HG03135 (cell line): ENCODE results near the gene ARHGAP11B.
A peak's percentile ranks its signal among the peaks of the same experiment; 100 is the strongest.
"Not testable (repeated sequence)": the region's sequence is repeated elsewhere in the genome, so short reads cannot be mapped to it uniquely, and the experiment has no call there.

Experiments
- ATAC-seq: cut with Tn5 transposase; IDR thresholded peaks from one replicate; pipeline ENCODE4 v1.9.1; 2021; ENCODE audit warnings: mild to moderate bottlenecking, moderate library complexity; ENCODE audit not compliant: unreplicated experiment

ARHGAP11B gene

GRCh38 chr15:30625436-30626193 is at the start of gene ARHGAP11B:
Gene ARHGAP11B, plus strand, starts transcription at chr15:30626128.
- ATAC-seq = peak; percentile 91

GRCh38 chr15:30579394-30579970 is 46.4 kb upstream of the ARHGAP11B start:
- ATAC-seq = not testable (repeated sequence)

GRCh38 chr15:30580716-30581115 is 45.2 kb upstream of the ARHGAP11B start:
- not testable (repeated sequence) for ATAC-seq

- ATAC-seq = not testable (repeated sequence)
Observed at GRCh38 chr15:30598953-30599352, 27.0 kb upstream of the ARHGAP11B start.

- ATAC-seq = not testable (repeated sequence)
Observed at GRCh38 chr15:30603796-30604195, 22.1 kb upstream of the ARHGAP11B start, which contains the start of gene GOLGA8H. Gene GOLGA8H, plus strand, starts transcription at chr15:30604028. Its CDS starts 98 bp downstream, at chr15:30604126.

- ATAC-seq = not testable (repeated sequence)
Observed at GRCh38 chr15:30612271-30612670, 13.7 kb upstream of the ARHGAP11B start.

- not testable (repeated sequence) for ATAC-seq
Observed at GRCh38 chr15:30621342-30621741, 4.6 kb upstream of the ARHGAP11B start.

- ATAC-seq = peak; percentile 5
Observed at GRCh38 chr15:30626194-30626565, 252 bp downstream of the ARHGAP11B start.

- ATAC-seq = not testable (repeated sequence)
Observed at GRCh38 chr15:30626632-30627031, 704 bp downstream of the ARHGAP11B start.

GRCh38 chr15:30650012-30650929 is 24.3 kb downstream of the ARHGAP11B start:
- peak; percentile 63 for ATAC-seq

- ATAC-seq = not testable (repeated sequence)
Observed at GRCh38 chr15:30661154-30661553, 35.2 kb downstream of the ARHGAP11B start.

GRCh38 chr15:30669621-30670020 is 43.7 kb downstream of the ARHGAP11B start:
- not testable (repeated sequence) for ATAC-seq

GRCh38 chr15:30670056-30670455 is 44.1 kb downstream of the ARHGAP11B start:
- no peak for ATAC-seq

GRCh38 chr15:30671309-30671708 is 45.4 kb downstream of the ARHGAP11B start:
- no peak for ATAC-seq

- no peak for ATAC-seq
Observed at GRCh38 chr15:30675126-30675525, 49.2 kb downstream of the ARHGAP11B start.

GRCh38 chr15:30675891-30676290 is 50.0 kb downstream of the ARHGAP11B start:
- not testable (repeated sequence) for ATAC-seq

- ATAC-seq = not testable (repeated sequence)
Observed at GRCh38 chr15:30680997-30681396, 55.1 kb downstream of the ARHGAP11B start.

GRCh38 chr15:30685709-30686285 is 59.9 kb downstream of the ARHGAP11B start:
- not testable (repeated sequence) for ATAC-seq

- not testable (repeated sequence) for ATAC-seq
Observed at GRCh38 chr15:30686651-30687050, 60.7 kb downstream of the ARHGAP11B start.
